Measurements from ENCODE around the gene CGN. TPM values are rescaled to one million over a fixed set of nuclear protein-coding genes. Genes with fewer than 3 reads are reported as not detected.
A peak's percentile ranks its signal among the peaks of the same experiment; 100 is the strongest.

Gene CGN
- total RNA-seq, 2 experiments from 2014 or later: 1.7 to 1.9 TPM

- H3K4me3 Mint-ChIP-seq: no peak overlapping the region
- DNase-seq (no peak), ATAC-seq (no peak)
- no peaks in the 10 kb centered on the region for H3K4me1 Mint-ChIP-seq (ENCODE audit: low read depth)
- H3K27ac Mint-ChIP-seq: no peak overlapping the region
- no peaks in the 10 kb centered on the region for H3K36me3 Mint-ChIP-seq (ENCODE audit: low read depth)
- ChIA-PET POLR2A (no interaction called here), CTCF (interaction anchor here (0.7 to 2.8 kb wide), 7 partner anchors 12 to 256 kb away, joined by 3 to 9 read pairs (median 4); no protein-coding TSS in a partner anchor)
- intact Hi-C loops (cut with micrococcal nuclease): no loop called here
- H3K9me3 Mint-ChIP-seq: no peaks in the 10 kb centered on the region
- H3K27me3 Mint-ChIP-seq: no peaks in the 10 kb centered on the region
- TF ChIP-seq, protein P1, sequence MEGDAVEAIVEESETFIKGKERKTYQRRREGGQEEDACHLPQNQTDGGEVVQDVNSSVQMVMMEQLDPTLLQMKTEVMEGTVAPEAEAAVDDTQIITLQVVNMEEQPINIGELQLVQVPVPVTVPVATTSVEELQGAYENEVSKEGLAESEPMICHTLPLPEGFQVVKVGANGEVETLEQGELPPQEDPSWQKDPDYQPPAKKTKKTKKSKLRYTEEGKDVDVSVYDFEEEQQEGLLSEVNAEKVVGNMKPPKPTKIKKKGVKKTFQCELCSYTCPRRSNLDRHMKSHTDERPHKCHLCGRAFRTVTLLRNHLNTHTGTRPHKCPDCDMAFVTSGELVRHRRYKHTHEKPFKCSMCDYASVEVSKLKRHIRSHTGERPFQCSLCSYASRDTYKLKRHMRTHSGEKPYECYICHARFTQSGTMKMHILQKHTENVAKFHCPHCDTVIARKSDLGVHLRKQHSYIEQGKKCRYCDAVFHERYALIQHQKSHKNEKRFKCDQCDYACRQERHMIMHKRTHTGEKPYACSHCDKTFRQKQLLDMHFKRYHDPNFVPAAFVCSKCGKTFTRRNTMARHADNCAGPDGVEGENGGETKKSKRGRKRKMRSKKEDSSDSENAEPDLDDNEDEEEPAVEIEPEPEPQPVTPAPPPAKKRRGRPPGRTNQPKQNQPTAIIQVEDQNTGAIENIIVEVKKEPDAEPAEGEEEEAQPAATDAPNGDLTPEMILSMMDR (IDR thresholded peaks at IDR 0.05): no peak
Measured at GRCh38 chr1:151533870-151534269, 22.7 kb downstream of the CGN start.

DNA sequence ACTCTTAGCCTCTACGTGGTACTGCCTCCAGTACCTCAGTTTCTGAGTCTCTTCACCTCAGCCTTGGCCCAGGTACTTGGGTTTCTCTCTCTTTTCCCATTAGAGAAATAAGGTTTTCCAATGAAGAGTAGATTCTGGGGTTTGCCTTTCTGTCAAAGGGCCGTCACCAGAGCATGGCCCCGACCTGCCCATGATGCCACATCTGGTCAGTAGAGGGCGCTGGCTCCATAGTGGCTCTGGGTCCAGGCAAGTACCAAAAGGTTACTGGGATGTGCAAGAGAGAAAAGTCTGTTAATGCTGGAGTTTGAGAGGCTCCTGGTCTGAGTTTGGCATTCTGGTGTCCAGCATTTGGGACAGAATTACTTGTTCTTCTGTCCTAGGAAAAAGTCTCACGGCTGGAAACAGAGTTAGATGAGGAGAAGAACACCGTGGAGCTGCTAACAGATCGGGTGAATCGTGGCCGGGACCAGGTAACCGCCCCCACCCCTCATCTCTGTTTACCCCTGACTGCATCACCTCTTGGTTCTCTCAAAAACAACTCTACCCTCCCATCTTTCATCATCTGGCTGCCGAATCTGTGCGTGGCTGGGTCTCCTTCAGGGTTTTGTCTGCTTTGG is 23.6 kb downstream of the CGN start:
- POLR2A ChIA-PET: no interaction called here
- peak; percentile 88 for DNase-seq
- CTCF ChIA-PET: interaction anchor here (0.8 to 2.8 kb wide), 13 partner anchors 7 to 300 kb away, joined by 3 to 9 read pairs (median 4); no protein-coding TSS in a partner anchor
- Mint-ChIP-seq H3K27me3 (no peaks in the 10 kb centered on the region), H3K4me3 (no peak overlapping the region), H3K9me3 (no peaks in the 10 kb centered on the region), H3K4me1 (ENCODE audit: low read depth) (peaks cover 2% of the 10 kb centered on the region), H3K36me3 (ENCODE audit: low read depth) (no peaks in the 10 kb centered on the region), H3K27ac (no peak overlapping the region)
- intact Hi-C loops (cut with micrococcal nuclease): no loop called here
- peak; percentile 92 for ATAC-seq
- TF ChIP-seq, protein P1 (IDR thresholded peaks at IDR 0.05): peak; percentile 78

GRCh38 chr1:151535326-151536271 is 24.4 kb downstream of the CGN start:
- ChIA-PET CTCF (interaction anchor here (0.8 to 2.8 kb wide), 14 partner anchors 8 to 299 kb away, joined by 3 to 9 read pairs (median 4); no protein-coding TSS in a partner anchor), POLR2A (no interaction called here)
- ATAC-seq (no peak), DNase-seq (no peak)
- H3K27me3 Mint-ChIP-seq: no peaks in the 10 kb centered on the region
- H3K4me3 Mint-ChIP-seq: no peak overlapping the region
- H3K27ac Mint-ChIP-seq: no peak overlapping the region
- peaks cover 3% of the 10 kb centered on the region for H3K4me1 Mint-ChIP-seq (ENCODE audit: low read depth)
- H3K9me3 Mint-ChIP-seq: no peaks in the 10 kb centered on the region
- intact Hi-C loops (cut with micrococcal nuclease): no loop called here
- H3K36me3 Mint-ChIP-seq (ENCODE audit: low read depth): no peaks in the 10 kb centered on the region
- TF ChIP-seq, protein P1 (IDR thresholded peaks at IDR 0.05): no peak

DNA sequence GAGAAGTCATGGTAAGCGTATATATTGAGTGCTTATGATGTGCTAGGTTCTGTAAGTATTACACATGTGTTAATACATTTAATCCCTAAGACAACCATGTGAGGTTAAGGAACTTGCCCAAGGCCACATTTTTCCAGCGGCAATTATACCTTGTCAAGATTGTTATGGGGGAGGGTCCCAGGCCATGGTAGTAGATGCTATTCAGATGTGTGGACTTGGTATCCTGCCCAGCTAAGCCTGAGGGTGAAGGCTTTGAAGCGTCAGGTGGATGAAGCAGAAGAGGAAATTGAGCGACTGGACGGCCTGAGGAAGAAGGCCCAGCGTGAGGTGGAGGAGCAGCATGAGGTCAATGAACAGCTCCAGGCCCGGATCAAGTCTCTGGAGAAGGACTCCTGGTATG is 25.3 kb downstream of the CGN start:
- H3K4me1 Mint-ChIP-seq (ENCODE audit: low read depth): peaks cover 11% of the 10 kb centered on the region
- ATAC-seq (no peak), DNase-seq (no peak)
- TF ChIP-seq, protein P1 (IDR thresholded peaks at IDR 0.05): no peak
- no peaks in the 10 kb centered on the region for H3K36me3 Mint-ChIP-seq (ENCODE audit: low read depth)
- no peak overlapping the region for H3K4me3 Mint-ChIP-seq
- intact Hi-C loops (cut with micrococcal nuclease): no loop called here
- ChIA-PET POLR2A (no interaction called here), CTCF (interaction anchor here (1.0 to 1.7 kb wide), 5 partner anchors 12 to 199 kb away, joined by 3 to 4 read pairs (median 3); no protein-coding TSS in a partner anchor)
- peaks cover 3% of the 10 kb centered on the region for H3K27me3 Mint-ChIP-seq
- H3K27ac Mint-ChIP-seq: no peak overlapping the region
- no peaks in the 10 kb centered on the region for H3K9me3 Mint-ChIP-seq

Measured in activated CD8-positive, alpha-beta T cell treated with anti-CD3 and anti-CD28 coated beads for 36 hours (primary cell).